H1 (cell line): ENCODE data around the gene AGAP1. TPM values are rescaled to one million over a fixed set of nuclear protein-coding genes. Genes with fewer than 3 reads are reported as not detected.

Source experiments
- PHF8 ChIP-seq: fragments of 200-600 bp; sonication (generic); conservative IDR thresholded peaks from 2 replicates; pipeline ENCODE4 v1.7.1; 2012; ENCODE audit warnings: low read depth, mild to moderate bottlenecking, inconsistent platforms, low read length, moderate library complexity
- polyA plus RNA-seq, 7 experiments: library from polyadenylated mRNA; depleted of rRNA in 3 of 7; stranded (reverse) in 5 of 7; unstranded in 2 of 7; fragments of >200 nt in 5 of 7; fragments of 200-250 nt in 2 of 7; gene quantifications; 1 replicate in 5 of 7; 2 replicates in 1 of 7; 4 replicates in 1 of 7; pipeline versions ENCODE4 v1.2.1 to v1.2.3, GENCODE V29; 2011 to 2013; ENCODE audit warnings: missing spikeins in 2 of 7, mixed read lengths in 2 of 7
- total RNA-seq: library from RNA; stranded (reverse); fragmentation: NEBNext Ultra II Directional; extraction: Animal tissue kit (Norgen Biotek cat#: 25700); gene quantifications from 2 replicates; pipeline ENCODE4 v1.2.1, GENCODE V29; 2021

The AGAP1 gene
- total and polyA plus RNA-seq, 2 of the 8 experiments (the other 6 are each of a cell fraction or from before 2014, with no cell fraction given) = 18.1 to 39.4 TPM

GRCh38 chr2:235685024-235685721 lies 191.3 kb downstream of the AGAP1 start (continued):
- TF ChIP-seq PHF8 = no peak
